Activated CD8-positive, alpha-beta memory T cell treated with anti-CD3 and anti-CD28 coated beads, Interleukin-2, amount 10 ng/mL, durations not matched to agents 7 days and 5 days (primary cell): Measurements from ENCODE around the gene ST6GAL1. TPM values are rescaled to one million over a fixed set of nuclear protein-coding genes. Genes with fewer than 3 reads are reported as not detected.

Experiments used
- ATAC-seq: fragments of 150-1000 bp; cut with Tn5 transposase; one replicate; pipeline ENCODE4 v1.10.0; 2021; ENCODE audit warnings: moderate library complexity
- CTCF ChIA-PET: fragments of 350-600 bp; sonication (Branson Sonifier 250); formaldehyde crosslinking; loops from one replicate; lab custom pipeline; 2021; ENCODE audit warnings: antibody characterized with exemption; lab: Charles Lee
- DNase-seq: peaks from one replicate; pipeline ENCODE4 v3.0.0-alpha.2; 2020
- H3K27ac Mint-ChIP-seq: one replicate; pipeline ENCODE4 v1.8.0; 2021; ENCODE audit warnings: mild to moderate bottlenecking, mixed read lengths
- H3K27me3 Mint-ChIP-seq: one replicate; pipeline ENCODE4 v1.8.0; 2021; ENCODE audit warnings: mixed read lengths
- H3K36me3 Mint-ChIP-seq: one replicate; pipeline ENCODE4 v1.8.0; 2021; ENCODE audit warnings: mild to moderate bottlenecking, mixed read lengths
- H3K4me1 Mint-ChIP-seq: one replicate; pipeline ENCODE4 v1.8.0; 2021; ENCODE audit warnings: mixed read lengths
- H3K4me3 Mint-ChIP-seq: one replicate; pipeline ENCODE4 v1.8.0; 2021; ENCODE audit warnings: mild to moderate bottlenecking, moderate library complexity, mixed read lengths
- H3K9me3 Mint-ChIP-seq: one replicate; pipeline ENCODE4 v1.8.0; 2022; ENCODE audit warnings: low read depth, mixed read lengths
- total RNA-seq, 2 experiments: library from RNA; stranded (reverse); gene quantifications; one replicate each; pipeline ENCODE4 v1.2.3, GENCODE V29; 2021

The ST6GAL1 gene
- total RNA-seq, 2 experiments from 2014 or later: 77.9 to 102 TPM

DNA sequence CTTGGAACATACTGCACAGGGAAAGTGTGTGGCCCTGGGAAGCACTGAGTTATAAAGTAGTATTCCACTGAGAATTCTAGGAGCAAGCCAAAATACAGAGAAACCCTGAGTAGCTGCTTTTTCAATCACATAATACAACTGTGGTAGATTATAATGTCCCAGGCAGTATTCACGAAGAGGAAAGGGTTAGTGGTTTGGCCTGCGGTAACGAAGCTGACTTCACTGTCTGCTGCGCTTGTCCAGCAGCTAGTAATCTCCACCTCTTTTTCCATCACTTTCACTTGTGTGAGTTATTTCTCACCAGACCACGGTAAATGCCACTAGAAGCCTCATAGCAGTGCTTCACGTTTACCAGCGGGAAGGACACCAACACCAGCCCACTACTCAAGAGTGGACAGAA lies 174.6 kb downstream of the ST6GAL1 start:
- Mint-ChIP-seq H3K4me3 (no peak overlapping the region), H3K36me3 (peaks cover 1% of the 10 kb centered on the region), H3K9me3 (no peaks in the 10 kb centered on the region), H3K4me1 (peaks cover 28% of the 10 kb centered on the region), H3K27ac (peak overlapping the region; percentile 37), H3K27me3 (peaks cover 2% of the 10 kb centered on the region)
- DNase-seq (peak; percentile 71), ATAC-seq (no peak)
- CTCF ChIA-PET: interaction anchor here (0.9 to 3.9 kb wide), 6 partner anchors 9 to 60 kb away, joined by 3 to 14 read pairs (median 6); partner anchors contain the start of gene RPL39L

DNA sequence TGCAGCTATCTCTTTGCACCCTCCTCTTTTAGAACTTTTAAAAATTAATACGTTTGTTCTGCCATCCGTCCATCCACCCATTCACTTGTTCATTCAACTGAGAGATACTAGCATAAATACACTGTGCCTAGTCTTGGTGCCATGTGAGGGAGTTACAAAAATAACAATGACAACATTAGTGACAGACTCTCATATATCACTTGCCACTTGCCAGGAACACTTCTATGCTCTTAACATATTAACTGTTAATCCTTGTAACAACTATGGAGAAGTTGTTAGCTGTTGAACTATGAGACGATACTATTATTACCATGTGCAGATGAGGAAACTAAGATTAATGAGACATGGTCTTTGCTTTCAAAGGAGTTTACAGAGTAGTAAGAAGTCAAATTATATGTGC lies 175.4 kb downstream of the ST6GAL1 start:
- H3K36me3 Mint-ChIP-seq: no peaks in the 10 kb centered on the region
- ATAC-seq: no peak
- DNase-seq: no peak
- peaks cover 2% of the 10 kb centered on the region for H3K27me3 Mint-ChIP-seq
- no peaks in the 10 kb centered on the region for H3K9me3 Mint-ChIP-seq
- CTCF ChIA-PET: interaction anchor here (0.8 to 3.9 kb wide), 7 partner anchors 8 to 256 kb away, joined by 4 to 14 read pairs (median 6); partner anchors contain the start of gene RPL39L
- H3K27ac Mint-ChIP-seq: no peak overlapping the region
- H3K4me1 Mint-ChIP-seq: peaks cover 28% of the 10 kb centered on the region
- H3K4me3 Mint-ChIP-seq: no peak overlapping the region

DNA sequence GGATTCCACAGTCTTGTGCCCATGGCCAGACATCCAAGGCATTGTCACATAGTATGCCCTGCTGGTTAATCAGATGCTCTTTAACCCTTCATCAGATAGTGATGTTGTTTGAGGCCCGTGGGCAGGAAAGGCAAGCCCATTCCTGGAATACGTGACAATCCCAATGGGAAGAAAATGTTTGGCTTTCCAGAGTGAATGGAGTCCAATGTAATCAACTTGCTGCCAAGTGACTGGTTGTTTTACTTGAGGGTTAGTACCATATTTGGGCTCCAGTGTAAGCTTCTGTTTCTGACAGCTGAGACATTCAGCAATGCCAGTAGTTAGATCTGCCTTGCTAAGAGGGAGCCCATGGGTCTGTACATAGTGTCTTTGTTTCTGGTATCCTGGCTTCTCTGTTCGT lies 177.7 kb downstream of the ST6GAL1 start:
- Mint-ChIP-seq H3K9me3 (no peaks in the 10 kb centered on the region), H3K4me3 (no peak overlapping the region), H3K4me1 (peaks cover 14% of the 10 kb centered on the region), H3K27me3 (peaks cover 2% of the 10 kb centered on the region), H3K27ac (no peak overlapping the region), H3K36me3 (no peaks in the 10 kb centered on the region)
- DNase-seq (no peak), ATAC-seq (no peak)
- CTCF ChIA-PET: interaction anchor here (1.2 to 3.9 kb wide), 3 partner anchors 12 to 57 kb away, joined by 3 to 14 read pairs (median 6); partner anchors contain the start of gene RPL39L

GRCh38 chr3:187110156-187110555 lies 179.8 kb downstream of the ST6GAL1 start:
- Mint-ChIP-seq H3K36me3 (no peaks in the 10 kb centered on the region), H3K27me3 (peaks cover 2% of the 10 kb centered on the region), H3K4me1 (peaks cover 8% of the 10 kb centered on the region), H3K4me3 (no peak overlapping the region), H3K27ac (no peak overlapping the region), H3K9me3 (no peaks in the 10 kb centered on the region)
- DNase-seq (no peak), ATAC-seq (no peak)
- CTCF ChIA-PET: interaction anchor here (0.8 to 1.6 kb wide), 3 partner anchors 30 to 261 kb away, joined by 3 to 7 read pairs (median 5); partner anchors contain the start of gene RPL39L

- Mint-ChIP-seq H3K4me1 (peaks cover 7% of the 10 kb centered on the region), H3K27me3 (no peaks in the 10 kb centered on the region), H3K9me3 (no peaks in the 10 kb centered on the region), H3K4me3 (no peak overlapping the region), H3K27ac (no peak overlapping the region), H3K36me3 (peaks cover 2% of the 10 kb centered on the region)
- DNase-seq: no peak
- ATAC-seq: peak; percentile 45
- CTCF ChIA-PET: interaction anchor here (0.8 to 5.3 kb wide), 34 partner anchors 9 to 292 kb away, joined by 3 to 118 read pairs (median 5); partner anchors contain the start of gene RPL39L
Measured at GRCh38 chr3:187112934-187113793, 182.8 kb downstream of the ST6GAL1 start.

DNA sequence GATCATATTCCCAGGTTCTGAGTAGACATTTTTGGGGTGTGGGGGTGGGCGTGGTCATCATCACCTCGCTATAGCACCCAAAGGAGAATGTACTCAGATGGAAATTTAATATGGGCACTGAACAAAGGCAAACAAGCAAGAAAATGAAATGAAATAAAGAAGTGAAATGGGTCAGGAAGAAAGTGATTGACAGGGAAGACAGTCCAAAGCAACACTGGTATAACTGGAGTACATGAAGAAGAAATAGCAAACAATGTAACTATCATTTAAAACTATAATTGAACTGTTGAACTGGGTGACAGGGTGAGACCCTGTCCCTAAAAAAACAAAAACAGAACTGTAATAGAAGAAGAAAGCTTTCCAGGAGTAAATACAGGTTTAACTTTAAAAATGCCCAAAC lies 184.2 kb downstream of the ST6GAL1 start:
- no peaks in the 10 kb centered on the region for H3K27me3 Mint-ChIP-seq
- no peaks in the 10 kb centered on the region for H3K9me3 Mint-ChIP-seq
- peaks cover 7% of the 10 kb centered on the region for H3K4me1 Mint-ChIP-seq
- CTCF ChIA-PET: interaction anchor here (1.0 to 5.3 kb wide), 8 partner anchors 9 to 265 kb away, joined by 3 to 118 read pairs (median 18); partner anchors contain the start of gene RPL39L
- no peak for DNase-seq
- no peak overlapping the region for H3K4me3 Mint-ChIP-seq
- ATAC-seq: no peak
- H3K36me3 Mint-ChIP-seq: peaks cover 3% of the 10 kb centered on the region
- no peak overlapping the region for H3K27ac Mint-ChIP-seq

GRCh38 chr3:187120326-187120725 lies 190.0 kb downstream of the ST6GAL1 start:
- no peaks in the 10 kb centered on the region for H3K27me3 Mint-ChIP-seq
- no peak overlapping the region for H3K27ac Mint-ChIP-seq
- H3K9me3 Mint-ChIP-seq: no peaks in the 10 kb centered on the region
- CTCF ChIA-PET: interaction anchor here (0.9 to 2.2 kb wide), 5 partner anchors 11 to 45 kb away, joined by 3 to 6 read pairs (median 3); partner anchors contain the start of gene RPL39L
- H3K36me3 Mint-ChIP-seq: peaks cover 14% of the 10 kb centered on the region
- H3K4me3 Mint-ChIP-seq: no peak overlapping the region
- no peak for DNase-seq
- H3K4me1 Mint-ChIP-seq: peaks cover 2% of the 10 kb centered on the region
- no peak for ATAC-seq

- peaks cover 6% of the 10 kb centered on the region for H3K9me3 Mint-ChIP-seq
- no peaks in the 10 kb centered on the region for H3K27me3 Mint-ChIP-seq
- H3K36me3 Mint-ChIP-seq: peaks cover 19% of the 10 kb centered on the region
- no peak for ATAC-seq
- peaks cover 6% of the 10 kb centered on the region for H3K4me1 Mint-ChIP-seq
- CTCF ChIA-PET: interaction anchor here (3.9 to 4.6 kb wide), 2 partner anchors 10 to 17 kb away, joined by 21 to 24 read pairs; partner anchors contain the start of gene RPL39L
- H3K27ac Mint-ChIP-seq: no peak overlapping the region
- H3K4me3 Mint-ChIP-seq: no peak overlapping the region
- no peak for DNase-seq
Measured at GRCh38 chr3:187122261-187122660, 191.9 kb downstream of the ST6GAL1 start.

- no peaks in the 10 kb centered on the region for H3K27me3 Mint-ChIP-seq
- ATAC-seq (no peak), DNase-seq (no peak)
- no peak overlapping the region for H3K4me3 Mint-ChIP-seq
- CTCF ChIA-PET: interaction anchor here (1.6 to 4.6 kb wide), 4 partner anchors 13 to 304 kb away, joined by 5 to 24 read pairs (median 13); partner anchors contain the start of gene RPL39L
- H3K27ac Mint-ChIP-seq: no peak overlapping the region
- peaks cover 38% of the 10 kb centered on the region for H3K36me3 Mint-ChIP-seq
- peaks cover 9% of the 10 kb centered on the region for H3K9me3 Mint-ChIP-seq
- H3K4me1 Mint-ChIP-seq: peaks cover 22% of the 10 kb centered on the region
Measured at GRCh38 chr3:187125319-187126031, 195.1 kb downstream of the ST6GAL1 start.

Other genes starting within 250 kb of the ST6GAL1 start
- gene KNG1, start 213.2 kb upstream of the ST6GAL1 start, total RNA-seq: not detected
- 100 to 1,000 TPM; 374 to 441 TPM for gene EIF4A2, start 146.9 kb upstream of the ST6GAL1 start, total RNA-seq
- 100 to 1,000 TPM; 111 to 114 TPM for gene RFC4, start 124.0 kb upstream of the ST6GAL1 start, total RNA-seq
- not detected for gene ADIPOQ, start 87.8 kb upstream of the ST6GAL1 start, total RNA-seq
- 10 to 100 TPM; 17.8 to 25.0 TPM for gene RPL39L, start 209.0 kb downstream of the ST6GAL1 start, total RNA-seq